RWPE2 (cell line): ENCODE data around the gene FCHSD2.
"Not testable (repeated sequence)": the region's sequence is repeated elsewhere in the genome, so short reads cannot be mapped to it uniquely, and the experiment has no call there.

ENCODE experiments used
- ATAC-seq: fragments of 200-7000 bp; cut with Tn5 transposase; 3 replicates; pipeline ENCODE4 v1.9.1; 2021; ENCODE audit warnings: low read depth
- DNase-seq: peaks from one replicate; pipeline ENCODE4 v3.0.0-alpha.2; 2020; ENCODE audit warnings: low spot score
- H3K27ac ChIP-seq: fragments of 450-650 bp; 2 replicates; pipeline ENCODE4 v1.5.1; 2017; ENCODE audit warnings: mild to moderate bottlenecking; ENCODE audit not compliant: poor library complexity, severe bottlenecking
- H3K27me3 ChIP-seq: fragments of 250-450 bp; sonication (Bioruptor Pico); 2 replicates; pipeline ENCODE4 v1.5.1; 2021; ENCODE audit warnings: mild to moderate bottlenecking, moderate library complexity; ENCODE audit not compliant: insufficient read depth, poor library complexity, severe bottlenecking
- H3K36me3 ChIP-seq: fragments of 250-450 bp; sonication (Bioruptor Pico); 2 replicates; pipeline ENCODE4 v1.5.1; 2020; ENCODE audit warnings: low read depth, mild to moderate bottlenecking, moderate library complexity
- H3K4me1 ChIP-seq: fragments of 250-450 bp; sonication (Bioruptor Pico); 2 replicates; pipeline ENCODE4 v1.5.1; 2021; ENCODE audit warnings: mild to moderate bottlenecking, moderate library complexity; ENCODE audit not compliant: insufficient read depth, poor library complexity, severe bottlenecking
- H3K4me3 ChIP-seq: fragments of 250-450 bp; sonication (Bioruptor Pico); 2 replicates; pipeline ENCODE4 v1.5.1; 2021; ENCODE audit warnings: mild to moderate bottlenecking, moderate library complexity; ENCODE audit not compliant: severe bottlenecking
- H3K9me3 ChIP-seq: fragments of 250-450 bp; sonication (Bioruptor Pico); 2 replicates; pipeline ENCODE4 v1.5.1; 2021; ENCODE audit warnings: mild to moderate bottlenecking, moderate library complexity; ENCODE audit not compliant: severe bottlenecking
- CTCF ChIP-seq: fragments of 450-650 bp; IDR thresholded peaks from one replicate; pipeline ENCODE4 v1.5.1; 2017; ENCODE audit warnings: mild to moderate bottlenecking, moderate library complexity; ENCODE audit not compliant: poor library complexity, severe bottlenecking

FCHSD2 gene

GRCh38 chr11:73030130-73030529 is 112.0 kb downstream of the FCHSD2 start:
- no peaks in the 10 kb centered on the region for H3K27me3 ChIP-seq
- TF ChIP-seq CTCF: no peak
- no peak overlapping the region for H3K27ac ChIP-seq
- no peaks in the 10 kb centered on the region for H3K9me3 ChIP-seq
- DNase-seq (no peak), ATAC-seq (no peak)
- H3K36me3 ChIP-seq: no peaks in the 10 kb centered on the region
- no peak overlapping the region for H3K4me3 ChIP-seq
- H3K4me1 ChIP-seq: no peaks in the 10 kb centered on the region

- no peaks in the 10 kb centered on the region for H3K36me3 ChIP-seq
- DNase-seq (no peak), ATAC-seq (no peak)
- no peak for TF ChIP-seq CTCF
- H3K27me3 ChIP-seq: no peaks in the 10 kb centered on the region
- no peak overlapping the region for H3K27ac ChIP-seq
- peaks cover 2% of the 10 kb centered on the region for H3K9me3 ChIP-seq
- H3K4me3 ChIP-seq: no peak overlapping the region
- H3K4me1 ChIP-seq: no peaks in the 10 kb centered on the region
Observed at GRCh38 chr11:73029403-73029802, 112.7 kb downstream of the FCHSD2 start.

GRCh38 chr11:73028611-73029010 is 113.5 kb downstream of the FCHSD2 start:
- ATAC-seq (no peak), DNase-seq (no peak)
- no peak for TF ChIP-seq CTCF
- H3K9me3 ChIP-seq: peaks cover 2% of the 10 kb centered on the region
- no peaks in the 10 kb centered on the region for H3K27me3 ChIP-seq
- H3K36me3 ChIP-seq: no peaks in the 10 kb centered on the region
- H3K27ac ChIP-seq: no peak overlapping the region
- H3K4me3 ChIP-seq: no peak overlapping the region
- no peaks in the 10 kb centered on the region for H3K4me1 ChIP-seq

- not testable (repeated sequence) for ATAC-seq, H3K27me3 ChIP-seq, H3K36me3 ChIP-seq, H3K27ac ChIP-seq, DNase-seq, H3K4me1 ChIP-seq, H3K4me3 ChIP-seq, H3K9me3 ChIP-seq
Observed at GRCh38 chr11:73027840-73028239, 114.3 kb downstream of the FCHSD2 start.

- H3K4me1 ChIP-seq: no peaks in the 10 kb centered on the region
- no peak overlapping the region for H3K4me3 ChIP-seq
- no peak overlapping the region for H3K27ac ChIP-seq
- no peak for TF ChIP-seq CTCF
- no peak for ATAC-seq
- H3K9me3 ChIP-seq: peaks cover 2% of the 10 kb centered on the region
- no peak for DNase-seq
- H3K27me3 ChIP-seq: no peaks in the 10 kb centered on the region
- H3K36me3 ChIP-seq: no peaks in the 10 kb centered on the region
Observed at GRCh38 chr11:73024639-73025038, 117.5 kb downstream of the FCHSD2 start.
